Measurements from ENCODE around the gene LCE4A. TPM values are rescaled to one million over a fixed set of nuclear protein-coding genes. Genes with fewer than 3 reads are reported as not detected.

LCE4A gene
- polyA plus RNA-seq, 1 donor from 2014 or later, result not detected

DNA sequence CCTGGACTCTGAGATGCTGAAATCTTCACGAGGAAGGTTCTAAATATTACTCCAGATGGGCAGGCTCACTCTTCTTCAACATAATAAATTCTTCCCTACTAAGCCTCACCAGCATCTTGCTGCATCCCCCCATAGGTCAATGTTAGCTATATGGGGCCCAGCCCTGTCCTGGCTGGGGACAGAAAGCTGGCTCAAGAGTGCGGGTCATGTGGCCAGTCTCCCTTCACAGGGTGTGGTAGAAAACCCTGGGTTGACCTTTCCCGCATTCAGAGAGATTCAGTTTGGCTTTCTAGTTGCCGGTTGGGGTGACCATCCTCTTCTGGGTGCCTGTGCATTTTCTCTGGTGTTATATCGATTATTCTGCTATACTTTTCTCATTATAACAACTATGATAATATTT lies 30.0 kb downstream of the LCE4A start:
- H3F3A ChIP-seq (ENCODE audit: insufficient read depth, low read length, poor library complexity, severe bottlenecking), result no peaks in the 10 kb centered on the region
- H3K79me2 ChIP-seq (replicated peaks; ENCODE audit: insufficient read depth, low read length), result no peaks in the 10 kb centered on the region
- no peaks in the 10 kb centered on the region for H3K9me3 ChIP-seq (ENCODE audit: low read length)
- H3K9me2 ChIP-seq (ENCODE audit: insufficient read depth, low read length), result no peaks in the 10 kb centered on the region
- no peak overlapping the region for H3K27ac ChIP-seq (ENCODE audit: low read length)
- H3K27me3 ChIP-seq (ENCODE audit: insufficient read depth, low read depth, low read length), result no peaks in the 10 kb centered on the region
- TF ChIP-seq SMC3 (conservative IDR thresholded peaks at IDR 0.05; ENCODE audit: poor library complexity), result no peak
- TF ChIP-seq POLR2AphosphoS5 (IDR thresholded peaks at IDR 0.05), result no peak
- TF ChIP-seq EZH2 (IDR thresholded peaks at IDR 0.05; ENCODE audit: borderline replicate concordance, insufficient read depth, low read length, poor library complexity, severe bottlenecking), result no peak
- no peak for TF ChIP-seq MXI1 (conservative IDR thresholded peaks at IDR 0.05; ENCODE audit: poor library complexity, severe bottlenecking)
- TF ChIP-seq, protein P1, sequence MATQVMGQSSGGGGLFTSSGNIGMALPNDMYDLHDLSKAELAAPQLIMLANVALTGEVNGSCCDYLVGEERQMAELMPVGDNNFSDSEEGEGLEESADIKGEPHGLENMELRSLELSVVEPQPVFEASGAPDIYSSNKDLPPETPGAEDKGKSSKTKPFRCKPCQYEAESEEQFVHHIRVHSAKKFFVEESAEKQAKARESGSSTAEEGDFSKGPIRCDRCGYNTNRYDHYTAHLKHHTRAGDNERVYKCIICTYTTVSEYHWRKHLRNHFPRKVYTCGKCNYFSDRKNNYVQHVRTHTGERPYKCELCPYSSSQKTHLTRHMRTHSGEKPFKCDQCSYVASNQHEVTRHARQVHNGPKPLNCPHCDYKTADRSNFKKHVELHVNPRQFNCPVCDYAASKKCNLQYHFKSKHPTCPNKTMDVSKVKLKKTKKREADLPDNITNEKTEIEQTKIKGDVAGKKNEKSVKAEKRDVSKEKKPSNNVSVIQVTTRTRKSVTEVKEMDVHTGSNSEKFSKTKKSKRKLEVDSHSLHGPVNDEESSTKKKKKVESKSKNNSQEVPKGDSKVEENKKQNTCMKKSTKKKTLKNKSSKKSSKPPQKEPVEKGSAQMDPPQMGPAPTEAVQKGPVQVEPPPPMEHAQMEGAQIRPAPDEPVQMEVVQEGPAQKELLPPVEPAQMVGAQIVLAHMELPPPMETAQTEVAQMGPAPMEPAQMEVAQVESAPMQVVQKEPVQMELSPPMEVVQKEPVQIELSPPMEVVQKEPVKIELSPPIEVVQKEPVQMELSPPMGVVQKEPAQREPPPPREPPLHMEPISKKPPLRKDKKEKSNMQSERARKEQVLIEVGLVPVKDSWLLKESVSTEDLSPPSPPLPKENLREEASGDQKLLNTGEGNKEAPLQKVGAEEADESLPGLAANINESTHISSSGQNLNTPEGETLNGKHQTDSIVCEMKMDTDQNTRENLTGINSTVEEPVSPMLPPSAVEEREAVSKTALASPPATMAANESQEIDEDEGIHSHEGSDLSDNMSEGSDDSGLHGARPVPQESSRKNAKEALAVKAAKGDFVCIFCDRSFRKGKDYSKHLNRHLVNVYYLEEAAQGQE (IDR thresholded peaks at IDR 0.05; ENCODE audit: borderline replicate concordance), result no peak
- TF ChIP-seq RAD21 (conservative IDR thresholded peaks at IDR 0.05), result no peak
- no peak for TF ChIP-seq EP300 (conservative IDR thresholded peaks at IDR 0.05; ENCODE audit: poor library complexity, severe bottlenecking)
- H3K4me2 ChIP-seq (ENCODE audit: low read length), result no peak overlapping the region
- H4K20me1 ChIP-seq (ENCODE audit: insufficient read depth), result no peaks in the 10 kb centered on the region
- no peaks in the 10 kb centered on the region for H3K36me3 ChIP-seq (ENCODE audit: insufficient read depth, low read length)
- no peak overlapping the region for H2AFZ ChIP-seq (ENCODE audit: low read depth, low read length)
- H3K9ac ChIP-seq (ENCODE audit: low read length), result no peak overlapping the region
- H3K4me3 ChIP-seq (ENCODE audit: low read length), result no peak overlapping the region

DNA sequence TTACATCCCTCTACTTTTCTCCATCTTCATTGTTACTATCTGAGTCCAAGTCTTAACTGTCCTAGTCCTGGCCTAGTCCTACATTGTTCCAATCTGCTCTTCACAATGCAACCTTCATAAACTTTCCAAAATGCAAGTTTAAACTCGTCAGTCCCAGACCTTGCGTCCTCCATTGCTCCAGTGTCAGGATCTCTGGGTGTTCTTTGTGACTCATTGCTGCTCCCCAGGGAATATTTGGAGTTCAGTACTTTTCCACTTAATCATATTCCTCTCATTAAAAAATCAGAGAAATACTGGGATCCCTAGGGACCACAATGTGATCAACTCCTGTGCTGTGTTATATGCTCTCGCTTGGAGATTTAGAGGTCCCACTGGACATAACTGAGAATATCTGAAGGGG lies 31.9 kb downstream of the LCE4A start:
- Histone ChIP-seq H3K27me3 (ENCODE audit: insufficient read depth, low read depth, low read length) (no peaks in the 10 kb centered on the region), H3K36me3 (ENCODE audit: insufficient read depth, low read length) (no peaks in the 10 kb centered on the region), H3F3A (ENCODE audit: insufficient read depth, low read length, poor library complexity, severe bottlenecking) (no peaks in the 10 kb centered on the region), H3K9me3 (ENCODE audit: low read length) (no peaks in the 10 kb centered on the region), H3K4me3 (ENCODE audit: low read length) (no peak overlapping the region), H3K27ac (ENCODE audit: low read length) (no peak overlapping the region), H2AFZ (ENCODE audit: low read depth, low read length) (no peak overlapping the region), H3K9me2 (ENCODE audit: insufficient read depth, low read length) (no peaks in the 10 kb centered on the region), H3K4me2 (ENCODE audit: low read length) (no peak overlapping the region), H3K79me2 (replicated peaks; ENCODE audit: insufficient read depth, low read length) (no peaks in the 10 kb centered on the region), H3K9ac (ENCODE audit: low read length) (no peak overlapping the region), H4K20me1 (ENCODE audit: insufficient read depth) (no peaks in the 10 kb centered on the region)
- TF ChIP-seq EP300 (conservative IDR thresholded peaks at IDR 0.05; ENCODE audit: poor library complexity, severe bottlenecking) (no peak), SMC3 (conservative IDR thresholded peaks at IDR 0.05; ENCODE audit: poor library complexity) (no peak), POLR2AphosphoS5 (IDR thresholded peaks at IDR 0.05) (no peak), TAF1 (IDR thresholded peaks at IDR 0.05; ENCODE audit: low read depth) (no peak), RAD21 (conservative IDR thresholded peaks at IDR 0.05) (no peak), EZH2 (IDR thresholded peaks at IDR 0.05; ENCODE audit: borderline replicate concordance, insufficient read depth, low read length, poor library complexity, severe bottlenecking) (no peak), MXI1 (conservative IDR thresholded peaks at IDR 0.05; ENCODE audit: poor library complexity, severe bottlenecking) (no peak)
- TF ChIP-seq, protein P1 (IDR thresholded peaks at IDR 0.05; ENCODE audit: borderline replicate concordance), result no peak
- TF ChIP-seq, protein P2, sequence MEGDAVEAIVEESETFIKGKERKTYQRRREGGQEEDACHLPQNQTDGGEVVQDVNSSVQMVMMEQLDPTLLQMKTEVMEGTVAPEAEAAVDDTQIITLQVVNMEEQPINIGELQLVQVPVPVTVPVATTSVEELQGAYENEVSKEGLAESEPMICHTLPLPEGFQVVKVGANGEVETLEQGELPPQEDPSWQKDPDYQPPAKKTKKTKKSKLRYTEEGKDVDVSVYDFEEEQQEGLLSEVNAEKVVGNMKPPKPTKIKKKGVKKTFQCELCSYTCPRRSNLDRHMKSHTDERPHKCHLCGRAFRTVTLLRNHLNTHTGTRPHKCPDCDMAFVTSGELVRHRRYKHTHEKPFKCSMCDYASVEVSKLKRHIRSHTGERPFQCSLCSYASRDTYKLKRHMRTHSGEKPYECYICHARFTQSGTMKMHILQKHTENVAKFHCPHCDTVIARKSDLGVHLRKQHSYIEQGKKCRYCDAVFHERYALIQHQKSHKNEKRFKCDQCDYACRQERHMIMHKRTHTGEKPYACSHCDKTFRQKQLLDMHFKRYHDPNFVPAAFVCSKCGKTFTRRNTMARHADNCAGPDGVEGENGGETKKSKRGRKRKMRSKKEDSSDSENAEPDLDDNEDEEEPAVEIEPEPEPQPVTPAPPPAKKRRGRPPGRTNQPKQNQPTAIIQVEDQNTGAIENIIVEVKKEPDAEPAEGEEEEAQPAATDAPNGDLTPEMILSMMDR (IDR thresholded peaks at IDR 0.05; ENCODE audit: poor library complexity, severe bottlenecking), result no peak
